Measurements from ENCODE around the gene SALL4.
A peak's percentile ranks its signal among the peaks of the same experiment; 100 is the strongest.

The SALL4 gene

GRCh38 chr20:51832276-51832675, 30.0 kb upstream of the SALL4 start:
- no peak overlapping the region for H3K27ac ChIP-seq (ENCODE audit: extremely low read depth, low read depth, low read length)
- no peaks in the 10 kb centered on the region for H3K4me1 ChIP-seq (ENCODE audit: control insufficient read depth, insufficient read depth, low read length)
- TF ChIP-seq TCF7L2 (IDR thresholded peaks at IDR 0.05; ENCODE audit: borderline replicate concordance, low read depth, low read length) (no peak), ZNF24 (tag by site-specific recombination; IDR thresholded peaks at IDR 0.05) (no peak), ZNF404 (tag by site-specific recombination; IDR thresholded peaks at IDR 0.05) (no peak), ZSCAN23 (tag by site-specific recombination; IDR thresholded peaks at IDR 0.05) (no peak), ZNF610 (tag by site-specific recombination; IDR thresholded peaks at IDR 0.05; ENCODE audit: borderline replicate concordance) (no peak), ZNF324 (tag by site-specific recombination; IDR thresholded peaks at IDR 0.05) (no peak), REPIN1 (tag by site-specific recombination; IDR thresholded peaks at IDR 0.05; ENCODE audit: low read depth) (no peak), ZBTB20 (tag by site-specific recombination; IDR thresholded peaks at IDR 0.05) (no peak), ZNF132 (tag by site-specific recombination; IDR thresholded peaks at IDR 0.05; ENCODE audit: borderline replicate concordance) (no peak)
- TF ChIP-seq, protein P1, sequence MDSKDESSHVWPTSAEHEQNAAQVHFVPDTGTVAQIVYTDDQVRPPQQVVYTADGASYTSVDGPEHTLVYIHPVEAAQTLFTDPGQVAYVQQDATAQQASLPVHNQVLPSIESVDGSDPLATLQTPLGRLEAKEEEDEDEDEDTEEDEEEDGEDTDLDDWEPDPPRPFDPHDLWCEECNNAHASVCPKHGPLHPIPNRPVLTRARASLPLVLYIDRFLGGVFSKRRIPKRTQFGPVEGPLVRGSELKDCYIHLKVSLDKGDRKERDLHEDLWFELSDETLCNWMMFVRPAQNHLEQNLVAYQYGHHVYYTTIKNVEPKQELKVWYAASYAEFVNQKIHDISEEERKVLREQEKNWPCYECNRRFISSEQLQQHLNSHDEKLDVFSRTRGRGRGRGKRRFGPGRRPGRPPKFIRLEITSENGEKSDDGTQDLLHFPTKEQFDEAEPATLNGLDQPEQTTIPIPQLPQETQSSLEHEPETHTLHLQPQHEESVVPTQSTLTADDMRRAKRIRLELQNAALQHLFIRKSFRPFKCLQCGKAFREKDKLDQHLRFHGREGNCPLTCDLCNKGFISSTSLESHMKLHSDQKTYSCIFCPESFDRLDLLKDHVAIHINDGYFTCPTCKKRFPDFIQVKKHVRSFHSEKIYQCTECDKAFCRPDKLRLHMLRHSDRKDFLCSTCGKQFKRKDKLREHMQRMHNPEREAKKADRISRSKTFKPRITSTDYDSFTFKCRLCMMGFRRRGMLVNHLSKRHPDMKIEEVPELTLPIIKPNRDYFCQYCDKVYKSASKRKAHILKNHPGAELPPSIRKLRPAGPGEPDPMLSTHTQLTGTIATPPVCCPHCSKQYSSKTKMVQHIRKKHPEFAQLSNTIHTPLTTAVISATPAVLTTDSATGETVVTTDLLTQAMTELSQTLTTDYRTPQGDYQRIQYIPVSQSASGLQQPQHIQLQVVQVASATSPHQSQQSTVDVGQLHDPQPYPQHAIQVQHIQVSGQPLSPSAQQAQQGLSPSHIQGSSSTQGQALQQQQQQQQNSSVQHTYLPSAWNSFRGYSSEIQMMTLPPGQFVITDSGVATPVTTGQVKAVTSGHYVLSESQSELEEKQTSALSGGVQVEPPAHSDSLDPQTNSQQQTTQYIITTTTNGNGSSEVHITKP (tag by site-specific recombination; IDR thresholded peaks at IDR 0.05) = no peak
- TF ChIP-seq, protein P2, sequence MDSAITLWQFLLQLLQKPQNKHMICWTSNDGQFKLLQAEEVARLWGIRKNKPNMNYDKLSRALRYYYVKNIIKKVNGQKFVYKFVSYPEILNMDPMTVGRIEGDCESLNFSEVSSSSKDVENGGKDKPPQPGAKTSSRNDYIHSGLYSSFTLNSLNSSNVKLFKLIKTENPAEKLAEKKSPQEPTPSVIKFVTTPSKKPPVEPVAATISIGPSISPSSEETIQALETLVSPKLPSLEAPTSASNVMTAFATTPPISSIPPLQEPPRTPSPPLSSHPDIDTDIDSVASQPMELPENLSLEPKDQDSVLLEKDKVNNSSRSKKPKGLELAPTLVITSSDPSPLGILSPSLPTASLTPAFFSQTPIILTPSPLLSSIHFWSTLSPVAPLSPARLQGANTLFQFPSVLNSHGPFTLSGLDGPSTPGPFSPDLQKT (IDR thresholded peaks at IDR 0.05; ENCODE audit: borderline replicate concordance, low read depth, low read length) = no peak
- no peaks in the 10 kb centered on the region for H3K9me3 ChIP-seq (ENCODE audit: control insufficient read depth, insufficient read depth, low read depth, low read length)
- H3K4me3 ChIP-seq (ENCODE audit: low read depth, low read length) = no peak overlapping the region
- ChIA-PET POLR2A (no interaction called here), CTCF (no interaction called here)
- no peaks in the 10 kb centered on the region for H3K36me3 ChIP-seq (ENCODE audit: control insufficient read depth in 2 of 2, insufficient read depth in 1 of 2, low read length in 2 of 2)

DNA sequence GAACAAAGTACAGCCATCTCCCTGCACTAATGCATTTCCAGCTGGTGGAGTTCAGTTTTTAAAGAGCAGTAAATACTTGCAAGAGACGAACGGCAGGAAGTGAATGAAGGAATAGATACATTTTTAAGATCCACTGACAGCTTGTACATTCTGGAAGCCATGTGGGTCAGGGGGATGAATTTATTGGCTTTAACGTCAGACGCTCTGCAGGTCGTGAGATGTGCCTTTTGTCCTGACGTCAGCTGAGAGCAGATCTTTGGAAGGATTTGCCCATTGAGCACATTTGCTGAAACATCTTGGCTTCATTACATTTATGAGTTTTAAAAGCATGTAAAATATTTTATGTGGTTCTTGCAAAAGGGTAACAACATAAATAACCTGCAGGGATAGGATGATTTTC, 29.5 kb upstream of the SALL4 start:
- H3K9me3 ChIP-seq (ENCODE audit: control insufficient read depth, insufficient read depth, low read depth, low read length) = no peaks in the 10 kb centered on the region
- no peak overlapping the region for H3K4me3 ChIP-seq (ENCODE audit: low read depth, low read length)
- H3K27ac ChIP-seq (ENCODE audit: extremely low read depth, low read depth, low read length) = no peak overlapping the region
- TF ChIP-seq ZNF433 (tag by site-specific recombination; IDR thresholded peaks at IDR 0.05; ENCODE audit: low read depth) (no peak), ZNF658 (tag by site-specific recombination; IDR thresholded peaks at IDR 0.05) (no peak)
- ChIA-PET POLR2A (no interaction called here), CTCF (interaction anchor here (0.9 kb wide), 1 partner anchor 31 kb away, joined by 3 read pairs; no protein-coding TSS in a partner anchor)
- H3K36me3 ChIP-seq (ENCODE audit: control insufficient read depth in 2 of 2, insufficient read depth in 1 of 2, low read length in 2 of 2) = no peaks in the 10 kb centered on the region
- H3K4me1 ChIP-seq (ENCODE audit: control insufficient read depth, insufficient read depth, low read length) = no peaks in the 10 kb centered on the region

- ChIA-PET CTCF (no interaction called here), POLR2A (no interaction called here)
- Histone ChIP-seq H3K9me3 (ENCODE audit: control insufficient read depth, insufficient read depth, low read depth, low read length) (no peaks in the 10 kb centered on the region), H3K4me3 (ENCODE audit: low read depth, low read length) (no peak overlapping the region), H3K27ac (ENCODE audit: extremely low read depth, low read depth, low read length) (no peak overlapping the region), H3K4me1 (ENCODE audit: control insufficient read depth, insufficient read depth, low read length) (no peaks in the 10 kb centered on the region), H3K36me3 (ENCODE audit: control insufficient read depth in 2 of 2, insufficient read depth in 1 of 2, low read length in 2 of 2) (no peaks in the 10 kb centered on the region)
- no peak for TF ChIP-seq HIC1 (tag by site-specific recombination; IDR thresholded peaks at IDR 0.05)
- no peak for TF ChIP-seq ZNF629 (tag by site-specific recombination; IDR thresholded peaks at IDR 0.05)
- peak; percentile 99 for TF ChIP-seq ZNF596 (tag by site-specific recombination; IDR thresholded peaks at IDR 0.05)
- TF ChIP-seq ZBTB10 (tag by site-specific recombination; IDR thresholded peaks at IDR 0.05) = no peak
- 0 out of 2 replicates have a peak, but pooled peaks have one; percentile 19 for TF ChIP-seq ZNF366 (tag by site-specific recombination; conservative IDR thresholded peaks at IDR 0.05)
Observed at GRCh38 chr20:51830538-51830937, 28.2 kb upstream of the SALL4 start.

All from HEK293 (cell line).